ENCODE data around the gene NPAS2. TPM values are rescaled to one million over a fixed set of nuclear protein-coding genes. Genes with fewer than 3 reads are reported as not detected.
A peak's percentile ranks its signal among the peaks of the same experiment; 100 is the strongest.

The NPAS2 gene
- total RNA-seq, 1 experiment from 2014 or later: 0.16 TPM

DNA sequence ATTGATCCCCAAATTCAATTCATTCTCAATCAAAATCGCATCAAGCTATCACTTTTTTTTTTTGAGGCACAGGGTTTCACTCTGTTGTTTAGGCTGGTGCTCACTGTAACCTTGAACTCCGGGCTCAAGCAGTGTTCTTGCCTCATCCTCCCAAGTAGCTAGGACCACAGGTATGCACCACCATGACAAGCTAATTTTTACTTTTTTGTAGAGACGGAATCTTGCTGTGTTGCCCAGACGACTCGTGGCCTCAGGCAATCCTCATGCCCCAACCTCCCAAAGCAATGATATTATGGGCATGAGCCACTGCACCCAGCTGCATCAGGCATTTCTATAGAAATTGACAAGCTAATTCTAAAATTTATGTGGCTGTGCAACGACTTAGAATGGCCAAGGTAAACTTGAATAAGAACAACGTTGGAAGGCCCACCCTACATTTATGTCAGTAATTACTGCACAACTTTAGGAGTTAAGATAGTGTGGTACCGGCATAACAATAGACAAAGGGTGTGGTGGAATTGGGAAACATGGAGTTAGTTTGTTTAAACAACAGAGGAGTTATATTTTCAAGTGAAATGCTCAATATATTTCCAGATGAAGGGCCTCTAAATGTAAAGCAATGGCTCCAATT lies 78.2 kb downstream of the NPAS2 start:
- DNase-seq: no peak
- Histone ChIP-seq H3K36me3 (no peaks in the 10 kb centered on the region), H3K27me3 (no peaks in the 10 kb centered on the region), H3K9me3 (no peaks in the 10 kb centered on the region), H3K4me3 (no peak overlapping the region)

GRCh38 chr2:100900156-100900795 lies 80.3 kb downstream of the NPAS2 start:
- Histone ChIP-seq H3K4me3 (no peak overlapping the region), H3K36me3 (no peaks in the 10 kb centered on the region), H3K9me3 (no peaks in the 10 kb centered on the region), H3K27me3 (no peaks in the 10 kb centered on the region)
- DNase-seq: no peak

GRCh38 chr2:100902817-100903405 lies 83.0 kb downstream of the NPAS2 start:
- DNase-seq: peak; percentile 92
- Histone ChIP-seq H3K4me3 (no peak overlapping the region), H3K9me3 (no peaks in the 10 kb centered on the region), H3K36me3 (no peaks in the 10 kb centered on the region), H3K27me3 (no peaks in the 10 kb centered on the region)

DNA sequence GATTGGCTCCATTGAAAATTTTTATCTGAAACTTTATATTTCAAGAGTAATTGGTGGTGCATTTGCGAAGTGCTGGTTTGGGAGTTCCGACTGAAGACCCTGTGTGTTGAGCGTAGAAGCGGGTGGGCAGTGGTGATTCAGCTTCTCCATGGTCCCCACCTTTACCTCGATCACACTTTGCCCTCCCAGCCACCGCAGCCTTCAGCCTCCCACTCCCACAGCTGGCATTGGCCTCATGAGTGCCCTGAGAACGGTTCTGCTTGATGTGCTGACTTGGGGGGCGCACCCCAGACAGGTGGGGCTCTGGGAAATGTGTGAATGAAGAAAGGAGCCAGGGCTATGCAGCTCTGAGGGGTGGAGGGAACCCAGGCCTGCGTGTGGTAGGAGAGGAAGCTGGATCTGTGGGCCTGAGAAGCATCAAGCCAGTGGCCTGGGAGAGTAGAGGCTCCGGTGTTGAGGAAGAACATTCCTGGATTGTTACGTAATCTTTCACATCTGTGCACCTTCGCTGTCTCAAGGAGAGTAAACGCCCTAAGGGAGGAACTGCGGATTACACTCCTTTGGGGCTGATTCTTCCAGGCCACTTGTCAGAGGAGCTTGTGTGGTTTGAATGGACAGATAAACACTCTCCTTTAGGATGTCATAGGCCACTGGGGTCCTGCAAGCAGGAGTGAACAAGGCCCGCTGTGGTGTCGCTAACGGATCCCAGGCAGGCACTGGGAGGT lies 83.8 kb downstream of the NPAS2 start:
- DNase-seq: no peak
- Histone ChIP-seq H3K36me3 (no peaks in the 10 kb centered on the region), H3K9me3 (no peaks in the 10 kb centered on the region), H3K4me3 (no peak overlapping the region), H3K27me3 (no peaks in the 10 kb centered on the region)

DNA sequence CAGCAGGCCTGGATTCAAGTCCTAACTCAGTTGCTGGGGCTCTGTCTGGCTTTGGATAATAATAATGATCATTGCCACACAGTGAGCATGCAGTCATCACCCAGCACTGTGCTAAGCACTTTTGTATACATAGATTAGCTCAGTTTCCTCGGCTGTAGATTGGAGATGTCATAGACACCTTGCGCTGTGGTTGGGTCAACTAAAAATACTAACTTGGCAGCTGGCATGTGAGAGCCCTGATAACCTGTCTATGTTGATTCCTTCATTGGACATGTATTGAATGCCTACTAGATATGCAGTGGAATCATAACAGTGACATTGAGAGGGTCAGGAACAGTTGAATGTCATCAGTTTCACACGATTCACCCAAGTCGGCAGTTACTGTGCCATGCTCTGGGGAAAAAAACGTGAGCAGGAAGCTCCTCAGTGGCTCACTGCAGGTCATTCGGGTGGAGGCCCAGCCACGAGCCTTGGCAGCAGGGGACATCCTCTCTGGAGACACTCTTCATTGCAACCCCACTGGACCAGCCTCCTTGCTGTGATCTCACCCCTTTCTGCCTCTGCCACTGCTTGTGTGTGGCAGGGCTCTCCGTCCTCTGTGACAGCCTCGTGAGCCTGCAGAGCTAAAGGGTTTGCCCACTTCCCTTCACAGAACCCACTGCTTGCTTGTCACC lies 85.3 kb downstream of the NPAS2 start:
- H3K36me3 ChIP-seq: no peaks in the 10 kb centered on the region
- no peak for DNase-seq
- H3K9me3 ChIP-seq: no peaks in the 10 kb centered on the region
- H3K27me3 ChIP-seq: no peaks in the 10 kb centered on the region; the same call in 1 of the 2 replicates
- no peak overlapping the region for H3K4me3 ChIP-seq

DNA sequence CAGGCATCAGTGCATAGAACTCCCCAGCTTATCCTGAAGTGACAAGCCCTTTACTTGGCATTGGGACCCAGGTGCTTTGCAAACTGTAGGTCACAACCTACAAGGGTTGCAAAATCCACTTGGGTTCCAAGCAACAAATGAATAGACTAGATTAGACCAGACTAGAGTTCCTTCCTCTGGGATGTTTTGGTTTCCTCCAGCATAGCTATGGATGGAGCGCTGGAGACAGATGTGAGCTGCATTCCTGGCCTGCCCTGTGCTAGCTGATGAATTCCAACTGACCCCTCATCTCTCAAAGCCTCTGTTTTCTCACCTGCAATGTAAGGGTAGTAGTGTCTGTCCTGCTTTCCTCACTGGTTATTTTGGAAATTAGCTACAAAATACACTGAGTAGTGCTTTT lies 86.2 kb downstream of the NPAS2 start:
- no peaks in the 10 kb centered on the region for H3K9me3 ChIP-seq
- no peaks in the 10 kb centered on the region; the same call in 1 of the 2 replicates for H3K27me3 ChIP-seq
- H3K4me3 ChIP-seq: no peak overlapping the region
- DNase-seq: no peak
- no peaks in the 10 kb centered on the region for H3K36me3 ChIP-seq

DNA sequence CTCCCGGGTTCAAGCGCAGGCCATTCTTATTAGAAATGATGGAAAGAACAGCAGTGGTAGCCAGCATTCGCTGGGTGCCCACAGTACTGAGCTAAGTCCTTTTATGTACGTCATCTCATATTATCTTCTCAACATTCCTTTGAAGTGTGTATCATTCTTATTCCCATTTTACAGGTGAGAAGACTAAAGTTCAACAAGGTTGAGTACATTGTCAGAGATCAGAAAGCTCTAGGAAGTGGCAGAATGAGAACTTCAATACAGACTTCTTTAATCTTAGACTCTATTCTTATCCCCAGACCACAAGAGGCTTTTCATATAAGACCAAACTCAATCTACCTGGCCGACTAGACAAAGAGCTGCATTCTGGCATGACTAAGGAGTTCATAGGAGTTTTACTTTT lies 86.7 kb downstream of the NPAS2 start:
- H3K9me3 ChIP-seq: no peaks in the 10 kb centered on the region
- no peak for DNase-seq
- H3K27me3 ChIP-seq: no peaks in the 10 kb centered on the region; the same call in 1 of the 2 replicates
- no peaks in the 10 kb centered on the region for H3K36me3 ChIP-seq
- H3K4me3 ChIP-seq: no peak overlapping the region

GRCh38 chr2:100907832-100908231 lies 87.9 kb downstream of the NPAS2 start:
- Histone ChIP-seq H3K36me3 (no peaks in the 10 kb centered on the region), H3K9me3 (no peaks in the 10 kb centered on the region), H3K4me3 (no peak overlapping the region), H3K27me3 (no peaks in the 10 kb centered on the region; the same call in 1 of the 2 replicates)
- DNase-seq: no peak

GRCh38 chr2:100909534-100910081 lies 89.7 kb downstream of the NPAS2 start:
- H3K36me3 ChIP-seq: no peaks in the 10 kb centered on the region
- H3K4me3 ChIP-seq: no peak overlapping the region
- no peak for DNase-seq
- no peaks in the 10 kb centered on the region for H3K9me3 ChIP-seq
- H3K27me3 ChIP-seq: no peaks in the 10 kb centered on the region; the same call in 1 of the 2 replicates

DNA sequence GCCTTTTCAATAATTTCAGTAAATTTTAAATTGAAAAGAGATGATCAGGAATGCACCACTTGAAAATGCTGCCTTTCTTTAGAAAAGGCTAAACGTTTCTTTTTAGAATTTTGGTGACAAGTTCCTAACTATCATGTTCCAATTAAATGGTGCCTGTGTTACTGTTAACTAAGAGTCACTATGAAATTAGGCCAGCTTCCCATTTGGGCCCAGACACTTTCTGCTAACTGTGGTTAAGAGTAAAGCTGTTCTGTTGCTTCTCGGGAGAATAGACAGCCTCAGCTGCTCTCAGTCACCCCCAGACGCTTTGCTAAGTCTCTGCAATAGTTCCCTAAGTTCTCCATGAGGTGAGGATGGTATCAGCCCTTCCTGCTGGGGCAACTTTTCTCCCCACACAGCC lies 90.2 kb downstream of the NPAS2 start:
- Histone ChIP-seq H3K27me3 (no peaks in the 10 kb centered on the region; the same call in 1 of the 2 replicates), H3K36me3 (no peaks in the 10 kb centered on the region), H3K4me3 (no peak overlapping the region), H3K9me3 (no peaks in the 10 kb centered on the region)
- DNase-seq: no peak

- no peak for DNase-seq
These were observed 99.4 kb downstream of the NPAS2 start for GRCh38 chr2:100919316-100919715.

GRCh38 chr2:100921685-100922161 lies 101.8 kb downstream of the NPAS2 start:
- no peaks in the 10 kb centered on the region for H3K27me3 ChIP-seq
- no peak overlapping the region for H3K4me3 ChIP-seq
- H3K9me3 ChIP-seq: no peaks in the 10 kb centered on the region
- DNase-seq: no peak
- no peaks in the 10 kb centered on the region for H3K36me3 ChIP-seq

More at GRCh38 chr2:100919316-100919715, 99.4 kb downstream of the NPAS2 start:
- Histone ChIP-seq H3K36me3 (no peaks in the 10 kb centered on the region), H3K9me3 (peaks cover 2% of the 10 kb centered on the region; the same call in 1 of the 2 replicates), H3K4me3 (no peak overlapping the region), H3K27me3 (no peaks in the 10 kb centered on the region)

GRCh38 chr2:100923461-100924060 lies 103.6 kb downstream of the NPAS2 start:
- DNase-seq: no peak
- H3K4me3 ChIP-seq: no peak overlapping the region
- no peaks in the 10 kb centered on the region for H3K27me3 ChIP-seq
- H3K36me3 ChIP-seq: no peaks in the 10 kb centered on the region
- no peaks in the 10 kb centered on the region for H3K9me3 ChIP-seq

DNA sequence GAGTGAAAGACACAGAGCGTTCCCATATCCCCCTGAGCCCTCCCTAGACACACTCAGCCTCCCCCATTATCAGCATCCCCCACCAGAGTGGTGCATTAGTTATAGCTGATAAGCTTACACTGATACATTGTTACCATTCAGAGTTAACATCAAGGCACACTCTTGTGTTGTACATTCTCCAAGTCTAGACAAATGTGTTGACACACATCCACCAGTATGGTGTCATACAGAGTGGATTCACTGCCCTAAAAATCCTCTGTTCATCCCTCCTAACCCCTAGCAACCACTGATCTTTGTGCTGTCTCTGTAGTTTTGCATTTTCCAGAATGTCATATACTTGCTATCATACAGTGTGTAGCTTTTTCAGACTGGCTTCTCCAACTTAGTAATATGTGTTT lies 104.2 kb downstream of the NPAS2 start:
- no peak for DNase-seq
- H3K36me3 ChIP-seq: no peaks in the 10 kb centered on the region
- H3K4me3 ChIP-seq: no peak overlapping the region
- no peaks in the 10 kb centered on the region for H3K27me3 ChIP-seq
- H3K9me3 ChIP-seq: no peaks in the 10 kb centered on the region

DNA sequence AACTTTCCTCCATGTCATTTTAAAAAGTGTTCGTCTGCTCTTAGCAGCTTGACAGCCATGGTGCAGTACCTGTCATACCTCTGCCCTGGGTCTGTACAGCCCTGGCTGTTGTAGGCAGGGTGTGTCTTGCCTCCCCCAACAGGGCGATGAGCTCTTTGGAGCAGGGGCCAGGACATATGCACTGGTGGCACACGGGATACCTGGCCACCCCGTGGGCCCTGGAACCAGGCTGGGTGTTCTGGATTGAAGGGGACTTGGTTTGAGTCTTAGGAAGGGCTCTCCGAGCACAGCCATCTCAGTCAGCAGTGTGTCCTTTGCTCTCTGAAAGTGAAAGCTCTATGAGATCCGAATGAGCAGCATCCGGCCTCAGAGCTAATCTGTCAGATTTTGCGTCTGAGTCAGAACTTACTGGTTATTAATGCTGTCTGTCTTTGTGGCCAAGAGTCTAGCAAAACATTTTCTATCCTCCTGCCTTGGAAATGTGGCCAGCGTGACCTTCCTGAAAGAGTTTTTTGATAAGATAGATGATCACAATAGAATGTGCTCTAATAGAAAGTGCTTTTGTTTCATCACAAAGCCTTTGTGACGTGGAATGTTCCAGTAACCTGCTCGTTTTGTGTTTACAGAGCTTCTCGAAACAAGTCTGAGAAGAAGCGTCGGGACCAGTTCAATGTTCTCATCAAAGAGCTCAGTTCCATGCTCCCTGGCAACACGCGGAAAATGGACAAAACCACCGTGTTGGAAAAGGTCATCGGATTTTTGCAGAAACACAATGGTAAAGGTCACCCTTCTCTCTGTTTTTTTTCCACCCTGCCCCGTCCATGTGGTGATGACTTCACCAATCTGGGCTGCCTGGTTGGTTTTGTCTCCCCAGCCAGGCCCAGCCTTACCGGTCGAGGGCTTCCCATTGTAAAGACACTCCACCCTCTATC lies 104.8 kb downstream of the NPAS2 start:
- DNase-seq: no peak
- no peaks in the 10 kb centered on the region for H3K27me3 ChIP-seq
- no peak overlapping the region for H3K4me3 ChIP-seq
- no peaks in the 10 kb centered on the region for H3K36me3 ChIP-seq
- H3K9me3 ChIP-seq: no peaks in the 10 kb centered on the region
